Measurements from ENCODE around the gene CDK17. TPM values are rescaled to one million over a fixed set of nuclear protein-coding genes. Genes with fewer than 3 reads are reported as not detected.

The CDK17 gene
- total RNA-seq, 1 donor from 2014 or later = 72.4 TPM

DNA sequence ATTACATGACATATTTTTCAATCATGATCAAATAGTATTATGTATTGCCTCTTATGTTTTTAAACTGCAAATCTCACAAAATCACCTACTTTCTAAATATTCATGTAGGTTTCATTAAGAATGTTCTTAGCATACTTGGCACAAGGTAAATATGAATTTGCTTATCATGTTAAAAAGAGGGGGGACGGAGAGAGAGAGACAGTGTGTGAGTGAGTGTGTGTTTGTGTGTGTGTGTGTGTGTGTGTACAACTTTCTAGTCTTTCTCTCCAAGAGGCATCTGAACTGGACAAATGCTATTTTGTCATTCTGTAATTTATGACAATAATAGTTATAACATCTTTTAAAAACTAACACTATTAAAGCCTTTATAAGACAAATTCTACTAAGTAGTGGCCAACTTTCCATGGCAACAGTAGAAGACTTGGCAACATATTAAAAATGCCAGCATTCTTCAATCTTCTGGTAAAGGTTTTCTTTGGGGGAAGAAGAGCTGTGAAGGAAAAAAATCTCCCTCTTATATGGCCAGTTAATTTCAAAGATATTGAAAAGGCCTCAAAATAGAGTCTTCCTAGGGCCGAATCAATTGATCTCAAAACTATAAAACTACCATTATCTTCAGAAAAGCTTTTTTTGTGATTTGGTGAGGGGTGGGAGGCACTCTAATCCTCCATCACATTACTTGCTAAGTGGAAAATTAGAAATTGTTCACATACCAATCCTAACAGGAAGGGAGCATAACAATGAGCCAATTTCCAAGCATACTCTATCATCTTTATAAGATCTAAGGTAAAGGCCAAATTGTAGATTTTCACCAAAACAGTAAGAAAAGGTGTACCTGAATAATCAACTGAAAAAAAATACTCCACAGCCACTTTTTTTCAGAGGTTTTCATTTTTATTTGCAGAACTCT lies 28.2 kb downstream of the CDK17 start:
- Histone ChIP-seq H3K4me1 (peaks cover 83% of the 10 kb centered on the region), H3K27me3 (no peaks in the 10 kb centered on the region), H3K9me3 (no peaks in the 10 kb centered on the region), H3K27ac (no peak overlapping the region), H3K4me3 (no peak overlapping the region), H3K36me3 (no peaks in the 10 kb centered on the region)
- no peak for TF ChIP-seq POLR2A (IDR thresholded peaks at IDR 0.05)
- no peak for TF ChIP-seq POLR2AphosphoS5 (IDR thresholded peaks at IDR 0.05; ENCODE audit: insufficient read depth in 1 of 2, low read depth in 1 of 2)
- TF ChIP-seq, protein P1, sequence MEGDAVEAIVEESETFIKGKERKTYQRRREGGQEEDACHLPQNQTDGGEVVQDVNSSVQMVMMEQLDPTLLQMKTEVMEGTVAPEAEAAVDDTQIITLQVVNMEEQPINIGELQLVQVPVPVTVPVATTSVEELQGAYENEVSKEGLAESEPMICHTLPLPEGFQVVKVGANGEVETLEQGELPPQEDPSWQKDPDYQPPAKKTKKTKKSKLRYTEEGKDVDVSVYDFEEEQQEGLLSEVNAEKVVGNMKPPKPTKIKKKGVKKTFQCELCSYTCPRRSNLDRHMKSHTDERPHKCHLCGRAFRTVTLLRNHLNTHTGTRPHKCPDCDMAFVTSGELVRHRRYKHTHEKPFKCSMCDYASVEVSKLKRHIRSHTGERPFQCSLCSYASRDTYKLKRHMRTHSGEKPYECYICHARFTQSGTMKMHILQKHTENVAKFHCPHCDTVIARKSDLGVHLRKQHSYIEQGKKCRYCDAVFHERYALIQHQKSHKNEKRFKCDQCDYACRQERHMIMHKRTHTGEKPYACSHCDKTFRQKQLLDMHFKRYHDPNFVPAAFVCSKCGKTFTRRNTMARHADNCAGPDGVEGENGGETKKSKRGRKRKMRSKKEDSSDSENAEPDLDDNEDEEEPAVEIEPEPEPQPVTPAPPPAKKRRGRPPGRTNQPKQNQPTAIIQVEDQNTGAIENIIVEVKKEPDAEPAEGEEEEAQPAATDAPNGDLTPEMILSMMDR (IDR thresholded peaks at IDR 0.05) = no peak
- intact Hi-C loops (cut with DNase I) = no loop called here
- no peak for DNase-seq (ENCODE audit: extremely low spot score in 2 of 2)

DNA sequence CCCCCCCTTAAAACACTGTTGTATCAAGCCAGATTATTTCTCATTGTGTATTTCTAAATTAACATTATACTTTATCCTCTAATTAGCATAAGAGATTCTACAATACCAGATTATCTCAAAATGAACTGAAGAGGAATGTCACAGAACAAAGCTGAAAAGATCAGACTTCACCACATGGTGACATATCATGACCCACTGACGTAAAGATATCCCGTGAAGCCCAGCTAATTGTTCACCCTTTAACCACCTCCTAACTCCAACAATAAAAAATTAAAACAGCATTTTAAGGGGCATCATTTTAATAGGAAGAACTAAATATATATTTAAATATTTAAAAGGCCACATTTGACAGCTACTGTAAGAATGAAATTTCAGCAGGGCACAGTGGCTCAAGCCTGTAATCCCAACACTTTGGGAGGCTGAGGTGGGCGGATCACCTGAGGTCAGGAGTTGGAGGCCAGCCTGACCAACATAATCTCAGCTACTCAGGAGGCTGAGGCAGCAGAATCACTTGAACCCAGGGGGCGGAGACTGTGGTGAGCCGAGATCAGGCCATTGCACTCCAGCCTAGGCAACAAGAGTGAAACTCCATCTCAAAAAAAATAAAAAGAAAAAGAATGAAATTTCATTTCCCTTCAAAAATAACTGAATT lies 29.0 kb downstream of the CDK17 start:
- Histone ChIP-seq H3K4me3 (no peak overlapping the region), H3K36me3 (no peaks in the 10 kb centered on the region), H3K9me3 (no peaks in the 10 kb centered on the region), H3K27ac (no peak overlapping the region), H3K27me3 (no peaks in the 10 kb centered on the region), H3K4me1 (peaks cover 76% of the 10 kb centered on the region)
- intact Hi-C loops (cut with DNase I) = no loop called here
- no peak for DNase-seq (ENCODE audit: extremely low spot score in 2 of 2)
- TF ChIP-seq POLR2AphosphoS5 (IDR thresholded peaks at IDR 0.05; ENCODE audit: insufficient read depth in 1 of 2, low read depth in 1 of 2) (no peak), POLR2A (IDR thresholded peaks at IDR 0.05) (no peak)
- TF ChIP-seq, protein P1 (IDR thresholded peaks at IDR 0.05) = no peak

DNA sequence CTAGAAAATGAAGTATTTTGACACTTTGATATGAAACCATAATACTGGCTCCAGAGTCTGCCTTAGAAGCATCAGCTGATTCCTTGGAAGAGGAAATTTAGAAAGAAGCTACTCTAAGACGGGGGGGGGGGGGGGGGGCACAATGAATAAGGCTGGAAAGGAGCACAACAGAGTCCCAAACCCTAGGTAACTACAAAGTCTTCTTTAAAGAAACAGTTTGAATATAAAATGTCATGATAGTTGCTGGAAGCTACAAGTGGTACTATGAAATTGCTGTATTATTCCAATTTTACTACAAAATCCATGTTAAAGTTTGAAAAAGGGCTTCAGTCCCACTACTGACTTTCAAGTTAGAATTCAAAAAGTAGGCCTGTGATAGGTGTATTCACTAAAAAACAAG lies 31.6 kb downstream of the CDK17 start:
- Histone ChIP-seq H3K4me3 (no peak overlapping the region), H3K9me3 (no peaks in the 10 kb centered on the region), H3K4me1 (peaks cover 59% of the 10 kb centered on the region), H3K36me3 (no peaks in the 10 kb centered on the region), H3K27me3 (no peaks in the 10 kb centered on the region), H3K27ac (no peak overlapping the region)
- DNase-seq (ENCODE audit: extremely low spot score in 2 of 2) = no peak
- intact Hi-C loops (cut with DNase I) = no loop called here
- TF ChIP-seq POLR2AphosphoS5 (IDR thresholded peaks at IDR 0.05; ENCODE audit: insufficient read depth in 1 of 2, low read depth in 1 of 2) (no peak), POLR2A (IDR thresholded peaks at IDR 0.05) (no peak)
- TF ChIP-seq, protein P1 (IDR thresholded peaks at IDR 0.05) = no peak

DNA sequence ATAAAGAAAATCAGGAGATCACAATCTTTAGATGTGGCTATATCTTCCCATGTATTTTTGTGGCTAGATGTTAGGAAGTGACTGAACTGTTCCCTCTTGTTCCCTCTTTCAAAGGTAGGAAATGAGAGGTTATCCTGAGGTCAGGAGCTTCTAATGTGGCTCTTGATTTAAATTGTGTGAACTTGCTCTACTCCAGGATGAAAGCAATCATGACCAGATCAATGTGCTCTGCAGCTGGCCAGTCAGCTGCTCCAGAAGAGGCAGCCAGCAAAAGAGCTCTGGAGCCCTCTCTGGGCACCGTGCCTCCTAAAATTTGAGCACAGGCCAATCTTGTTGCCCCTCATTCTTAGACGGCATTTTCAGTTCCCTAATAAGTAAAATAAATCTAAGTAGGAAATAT lies 32.0 kb downstream of the CDK17 start:
- intact Hi-C loops (cut with DNase I) = no loop called here
- no peak for DNase-seq (ENCODE audit: extremely low spot score in 2 of 2)
- Histone ChIP-seq H3K4me3 (no peak overlapping the region), H3K27me3 (no peaks in the 10 kb centered on the region), H3K9me3 (no peaks in the 10 kb centered on the region), H3K4me1 (peaks cover 55% of the 10 kb centered on the region), H3K36me3 (no peaks in the 10 kb centered on the region), H3K27ac (no peak overlapping the region)
- TF ChIP-seq, protein P1 (IDR thresholded peaks at IDR 0.05) = no peak
- TF ChIP-seq POLR2A (IDR thresholded peaks at IDR 0.05) = no peak
- TF ChIP-seq POLR2AphosphoS5 (IDR thresholded peaks at IDR 0.05; ENCODE audit: insufficient read depth in 1 of 2, low read depth in 1 of 2) = no peak

DNA sequence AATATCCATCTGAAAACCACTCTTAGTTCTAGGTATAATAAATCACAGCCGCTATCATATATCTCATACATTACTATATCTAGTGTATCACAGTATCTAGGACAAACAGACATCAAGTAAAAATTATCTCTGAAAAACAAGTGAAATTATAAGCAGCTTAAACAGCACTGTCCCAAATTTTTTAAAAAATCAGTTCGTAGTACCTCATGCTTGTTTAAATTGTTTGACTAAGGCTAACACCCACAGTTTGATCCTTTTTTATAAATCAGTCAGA lies 33.9 kb downstream of the CDK17 start:
- DNase-seq (ENCODE audit: extremely low spot score in 2 of 2) = no peak
- H3K27ac ChIP-seq = no peak overlapping the region
- H3K9me3 ChIP-seq = no peaks in the 10 kb centered on the region
- TF ChIP-seq POLR2AphosphoS5 (IDR thresholded peaks at IDR 0.05; ENCODE audit: insufficient read depth in 1 of 2, low read depth in 1 of 2) (no peak), POLR2A (IDR thresholded peaks at IDR 0.05) (no peak)
- TF ChIP-seq, protein P1 (IDR thresholded peaks at IDR 0.05) = no peak
- intact Hi-C loops (cut with DNase I) = no loop called here
- H3K36me3 ChIP-seq = no peaks in the 10 kb centered on the region
- peaks cover 44% of the 10 kb centered on the region for H3K4me1 ChIP-seq
- H3K4me3 ChIP-seq = no peak overlapping the region
- H3K27me3 ChIP-seq = no peaks in the 10 kb centered on the region
